ENCODE data around the gene CNTNAP2. TPM values are rescaled to one million over a fixed set of nuclear protein-coding genes. Genes with fewer than 3 reads are reported as not detected.

CNTNAP2 gene
- total RNA-seq, 4 donors from 2014 or later, result 0.91 to 16.0 TPM; not detected in 2

- Histone ChIP-seq H3K9me3 (no peaks in the 10 kb centered on the region), H3K36me3 (no peaks in the 10 kb centered on the region), H3K27ac (no peak overlapping the region), H3K4me1 (no peaks in the 10 kb centered on the region), H3K4me3 (no peak overlapping the region), H3K27me3 (no peaks in the 10 kb centered on the region)
- DNase-seq, result no peak
- TF ChIP-seq CTCF (IDR thresholded peaks at IDR 0.05) (no peak), POLR2A (IDR thresholded peaks at IDR 0.05) (no peak)
- intact Hi-C loops (cut with DNase I; ENCODE audit: low total_unique reads), result no loop called here
Measured at GRCh38 chr7:147674705-147675104, 1558.1 kb downstream of the CNTNAP2 start.

- Histone ChIP-seq H3K27me3 (no peaks in the 10 kb centered on the region), H3K4me1 (no peaks in the 10 kb centered on the region), H3K36me3 (no peaks in the 10 kb centered on the region), H3K9me3 (no peaks in the 10 kb centered on the region), H3K27ac (no peak overlapping the region), H3K4me3 (no peak overlapping the region)
- TF ChIP-seq CTCF (IDR thresholded peaks at IDR 0.05) (no peak), POLR2A (IDR thresholded peaks at IDR 0.05) (no peak)
- DNase-seq, result no peak
- intact Hi-C loops (cut with DNase I; ENCODE audit: low total_unique reads), result no loop called here
Measured at GRCh38 chr7:147678943-147679342, 1562.3 kb downstream of the CNTNAP2 start.

GRCh38 chr7:147681530-147681929, 1564.9 kb downstream of the CNTNAP2 start:
- H3K9me3 ChIP-seq, result no peaks in the 10 kb centered on the region
- no peak for DNase-seq
- intact Hi-C loops (cut with DNase I; ENCODE audit: low total_unique reads), result no loop called here
- no peaks in the 10 kb centered on the region for H3K4me1 ChIP-seq
- no peaks in the 10 kb centered on the region for H3K27me3 ChIP-seq
- H3K27ac ChIP-seq, result no peak overlapping the region
- H3K4me3 ChIP-seq, result no peak overlapping the region
- H3K36me3 ChIP-seq, result no peaks in the 10 kb centered on the region
- TF ChIP-seq POLR2A (IDR thresholded peaks at IDR 0.05) (no peak), CTCF (IDR thresholded peaks at IDR 0.05) (no peak)

GRCh38 chr7:147700702-147701101, 1584.1 kb downstream of the CNTNAP2 start:
- Histone ChIP-seq H3K36me3 (no peaks in the 10 kb centered on the region), H3K9me3 (no peaks in the 10 kb centered on the region), H3K4me3 (no peak overlapping the region), H3K27ac (no peak overlapping the region), H3K27me3 (no peaks in the 10 kb centered on the region), H3K4me1 (no peaks in the 10 kb centered on the region)
- no peak for DNase-seq
- intact Hi-C loops (cut with DNase I; ENCODE audit: low total_unique reads), result no loop called here
- no peak for TF ChIP-seq POLR2A (IDR thresholded peaks at IDR 0.05)
- TF ChIP-seq CTCF (IDR thresholded peaks at IDR 0.05), result no peak

GRCh38 chr7:147707926-147708325, 1591.3 kb downstream of the CNTNAP2 start:
- Histone ChIP-seq H3K4me3 (no peak overlapping the region), H3K27me3 (no peaks in the 10 kb centered on the region), H3K9me3 (no peaks in the 10 kb centered on the region), H3K4me1 (no peaks in the 10 kb centered on the region), H3K27ac (no peak overlapping the region), H3K36me3 (no peaks in the 10 kb centered on the region)
- no peak for DNase-seq
- intact Hi-C loops (cut with DNase I; ENCODE audit: low total_unique reads), result no loop called here
- no peak for TF ChIP-seq CTCF (IDR thresholded peaks at IDR 0.05)
- no peak for TF ChIP-seq POLR2A (IDR thresholded peaks at IDR 0.05)

Data from uterus (tissue), 4 donors.